Epithelial cell of proximal tubule (primary cell): ENCODE data around the gene OPN1LW. TPM values are rescaled to one million over a fixed set of nuclear protein-coding genes. Genes with fewer than 3 reads are reported as not detected.

ENCODE experiments used
- DNase-seq: peaks from one replicate; pipeline ENCODE4 v3.0.0-alpha.2; 2011; ENCODE audit warnings: low read depth
- H3K4me3 ChIP-seq: 2 replicates; pipeline ENCODE4 v1.5.1; 2011; ENCODE audit warnings: low read depth, mild to moderate bottlenecking, low read length
- total RNA-seq: library from RNA; depleted of rRNA; stranded (reverse); fragments of >200 nt; gene quantifications from 2 replicates; pipeline ENCODE4 v1.2.3, GENCODE V29; 2015
- TF ChIP-seq, protein P1 (sequence below): conservative IDR thresholded peaks from 2 replicates; pipeline ENCODE4 v1.5.1; 2012; ENCODE audit warnings: low read depth, mild to moderate bottlenecking, low read length

OPN1LW gene
- total RNA-seq, 1 donor from 2014 or later, result not detected

DNA sequence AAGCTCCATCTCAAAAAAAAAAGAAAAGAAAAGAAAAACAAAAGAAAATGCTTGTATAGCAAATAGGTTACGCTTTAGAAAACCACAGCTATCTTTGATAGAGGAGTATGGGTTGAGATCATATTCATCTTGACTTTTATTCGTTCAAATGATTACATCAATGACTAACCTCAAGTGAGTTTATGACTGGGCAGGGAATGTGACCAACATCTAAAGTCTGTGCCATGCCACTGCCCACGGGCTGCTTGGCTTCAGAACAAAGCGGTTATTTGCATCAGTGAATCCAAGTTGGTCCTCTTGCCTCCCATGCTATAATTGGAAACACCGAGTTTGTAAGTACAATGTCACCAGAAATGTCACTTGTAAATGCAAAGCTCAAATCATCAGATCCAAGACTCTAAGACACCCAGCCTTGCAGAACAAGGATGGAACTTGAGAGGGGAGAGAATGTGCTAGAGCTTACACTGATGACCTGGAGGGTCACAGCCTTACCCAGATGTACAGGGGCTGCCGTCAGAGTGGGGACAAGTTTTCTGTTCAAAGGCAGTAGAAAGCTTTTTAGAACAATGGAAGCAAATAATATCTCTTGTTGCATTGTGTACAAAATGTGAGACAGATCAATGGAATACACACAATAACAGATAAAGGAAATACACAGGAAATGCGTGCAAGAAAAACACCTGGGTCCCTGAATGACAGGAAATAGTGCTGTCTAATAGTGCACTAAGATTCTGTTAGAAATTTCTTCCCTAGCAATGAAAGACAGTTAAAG lies 8.4 kb upstream of the OPN1LW start:
- TF ChIP-seq, protein P1, sequence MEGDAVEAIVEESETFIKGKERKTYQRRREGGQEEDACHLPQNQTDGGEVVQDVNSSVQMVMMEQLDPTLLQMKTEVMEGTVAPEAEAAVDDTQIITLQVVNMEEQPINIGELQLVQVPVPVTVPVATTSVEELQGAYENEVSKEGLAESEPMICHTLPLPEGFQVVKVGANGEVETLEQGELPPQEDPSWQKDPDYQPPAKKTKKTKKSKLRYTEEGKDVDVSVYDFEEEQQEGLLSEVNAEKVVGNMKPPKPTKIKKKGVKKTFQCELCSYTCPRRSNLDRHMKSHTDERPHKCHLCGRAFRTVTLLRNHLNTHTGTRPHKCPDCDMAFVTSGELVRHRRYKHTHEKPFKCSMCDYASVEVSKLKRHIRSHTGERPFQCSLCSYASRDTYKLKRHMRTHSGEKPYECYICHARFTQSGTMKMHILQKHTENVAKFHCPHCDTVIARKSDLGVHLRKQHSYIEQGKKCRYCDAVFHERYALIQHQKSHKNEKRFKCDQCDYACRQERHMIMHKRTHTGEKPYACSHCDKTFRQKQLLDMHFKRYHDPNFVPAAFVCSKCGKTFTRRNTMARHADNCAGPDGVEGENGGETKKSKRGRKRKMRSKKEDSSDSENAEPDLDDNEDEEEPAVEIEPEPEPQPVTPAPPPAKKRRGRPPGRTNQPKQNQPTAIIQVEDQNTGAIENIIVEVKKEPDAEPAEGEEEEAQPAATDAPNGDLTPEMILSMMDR, result no peak
- DNase-seq, result no peak
- H3K4me3 ChIP-seq, result no peak overlapping the region

DNA sequence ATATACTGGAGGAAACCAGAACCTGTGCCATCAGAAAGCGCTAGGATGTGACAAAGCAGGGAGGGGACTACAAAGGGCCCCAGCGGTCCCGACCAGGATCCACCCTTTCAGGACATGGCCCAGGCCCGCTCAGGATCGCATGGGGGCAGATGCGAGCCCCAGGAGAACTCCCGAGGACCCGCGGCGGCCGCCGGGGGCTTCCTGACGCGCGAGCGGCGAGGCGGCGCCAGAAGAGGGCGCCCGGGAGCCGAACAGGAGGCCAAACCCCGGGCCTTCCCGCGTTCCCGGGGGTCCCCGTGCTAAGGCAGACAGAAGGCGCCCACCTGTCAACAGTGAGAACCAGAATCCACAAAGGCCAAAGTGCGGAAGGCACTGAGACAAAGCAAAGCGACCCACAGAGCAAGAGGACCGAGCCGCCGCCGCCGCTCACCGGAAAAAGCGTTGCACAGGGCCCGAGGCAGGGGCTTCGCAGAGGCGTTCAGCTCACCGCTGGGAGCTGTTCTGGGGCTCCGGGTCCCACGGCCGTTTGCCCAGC lies 7.3 kb upstream of the OPN1LW start:
- TF ChIP-seq, protein P1, result peak; percentile 59
- H3K4me3 ChIP-seq, result peak overlapping the region; percentile 39
- no peak for DNase-seq

DNA sequence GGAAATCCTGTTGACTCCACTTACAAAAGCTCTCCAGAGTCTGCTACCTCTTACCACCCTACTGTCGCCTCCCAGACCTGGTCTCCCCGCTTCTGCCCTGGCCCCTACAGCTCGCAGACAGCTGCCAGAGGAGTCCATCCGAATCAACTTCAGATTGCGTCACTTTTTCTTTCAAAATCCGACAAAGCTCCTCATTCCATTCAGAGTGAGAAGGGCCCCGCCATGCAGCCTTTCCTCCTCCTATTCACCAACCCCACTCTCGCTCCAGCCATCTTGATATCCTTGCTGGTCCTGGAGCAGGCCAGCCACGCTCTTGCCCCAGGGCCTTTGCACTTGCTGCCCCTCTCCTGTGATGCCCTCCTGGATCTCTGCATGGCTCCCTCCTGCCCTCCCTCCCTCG lies 5.2 kb upstream of the OPN1LW start:
- TF ChIP-seq, protein P1, result no peak
- no peak for DNase-seq
- no peak overlapping the region for H3K4me3 ChIP-seq

DNA sequence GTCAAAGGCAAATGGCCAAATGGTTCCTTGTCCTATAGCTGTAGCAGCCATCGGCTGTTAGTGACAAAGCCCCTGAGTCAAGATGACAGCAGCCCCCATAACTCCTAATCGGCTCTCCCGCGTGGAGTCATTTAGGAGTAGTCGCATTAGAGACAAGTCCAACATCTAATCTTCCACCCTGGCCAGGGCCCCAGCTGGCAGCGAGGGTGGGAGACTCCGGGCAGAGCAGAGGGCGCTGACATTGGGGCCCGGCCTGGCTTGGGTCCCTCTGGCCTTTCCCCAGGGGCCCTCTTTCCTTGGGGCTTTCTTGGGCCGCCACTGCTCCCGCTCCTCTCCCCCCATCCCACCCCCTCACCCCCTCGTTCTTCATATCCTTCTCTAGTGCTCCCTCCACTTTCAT lies 3.8 kb upstream of the OPN1LW start:
- TF ChIP-seq, protein P1, result no peak
- H3K4me3 ChIP-seq, result no peak overlapping the region
- DNase-seq, result no peak

DNA sequence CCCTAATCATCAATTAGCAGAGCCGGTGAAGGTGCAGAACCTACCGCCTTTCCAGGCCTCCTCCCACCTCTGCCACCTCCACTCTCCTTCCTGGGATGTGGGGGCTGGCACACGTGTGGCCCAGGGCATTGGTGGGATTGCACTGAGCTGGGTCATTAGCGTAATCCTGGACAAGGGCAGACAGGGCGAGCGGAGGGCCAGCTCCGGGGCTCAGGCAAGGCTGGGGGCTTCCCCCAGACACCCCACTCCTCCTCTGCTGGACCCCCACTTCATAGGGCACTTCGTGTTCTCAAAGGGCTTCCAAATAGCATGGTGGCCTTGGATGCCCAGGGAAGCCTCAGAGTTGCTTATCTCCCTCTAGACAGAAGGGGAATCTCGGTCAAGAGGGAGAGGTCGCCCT lies 3.3 kb upstream of the OPN1LW start:
- TF ChIP-seq, protein P1, result no peak
- no peak overlapping the region for H3K4me3 ChIP-seq
- DNase-seq, result no peak

DNA sequence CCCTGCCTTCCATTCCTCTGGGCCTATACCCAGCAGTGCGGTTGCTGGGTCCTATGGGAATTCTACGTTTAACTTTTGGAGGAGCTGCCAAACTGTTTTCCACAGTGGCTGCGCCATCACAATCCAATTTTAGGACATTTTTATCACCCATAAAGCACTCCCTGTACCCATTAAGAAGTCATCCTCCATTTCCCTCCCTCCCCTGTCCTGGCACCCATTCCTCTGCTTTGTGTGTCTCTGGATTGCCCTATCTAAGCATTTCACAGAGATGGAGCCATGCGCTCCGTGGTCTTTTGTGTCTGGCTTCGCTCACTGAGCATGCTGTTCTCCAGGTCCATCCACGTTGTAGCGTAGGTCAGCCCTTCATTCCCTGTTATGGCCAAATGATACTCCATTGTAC lies 1.7 kb upstream of the OPN1LW start:
- no peak overlapping the region for H3K4me3 ChIP-seq
- no peak for DNase-seq
- TF ChIP-seq, protein P1, result no peak
